ENCODE data around the gene CA4.

- no peak for TF ChIP-seq MXI1 (conservative IDR thresholded peaks at IDR 0.05; ENCODE audit: poor library complexity, severe bottlenecking)
- no peak for TF ChIP-seq EZH2 (IDR thresholded peaks at IDR 0.05; ENCODE audit: borderline replicate concordance, insufficient read depth, low read length, poor library complexity, severe bottlenecking)
- TF ChIP-seq CTCF (IDR thresholded peaks at IDR 0.05; ENCODE audit: poor library complexity, severe bottlenecking) = no peak
- no peak for TF ChIP-seq EP300 (conservative IDR thresholded peaks at IDR 0.05; ENCODE audit: poor library complexity, severe bottlenecking)
- TF ChIP-seq REST (IDR thresholded peaks at IDR 0.05; ENCODE audit: borderline replicate concordance) = no peak
- no peak for TF ChIP-seq POLR2AphosphoS5 (IDR thresholded peaks at IDR 0.05)
- TF ChIP-seq RAD21 (conservative IDR thresholded peaks at IDR 0.05) = no peak
- TF ChIP-seq SMC3 (conservative IDR thresholded peaks at IDR 0.05; ENCODE audit: poor library complexity) = no peak
- no peak for TF ChIP-seq TAF1 (IDR thresholded peaks at IDR 0.05; ENCODE audit: low read depth)
Measured at GRCh38 chr17:60157487-60158040, 7.8 kb downstream of the CA4 start.
